Measurements from ENCODE around the gene RTTN.

GRCh38 chr18:70249118-70249517, 43.6 kb upstream of the RTTN start:
- TF ChIP-seq REST (IDR thresholded peaks at IDR 0.05; ENCODE audit: insufficient read depth in 1 of 2, low read depth in 2 of 2, low read length in 1 of 2) (no peak), CTCF (IDR thresholded peaks at IDR 0.05) (no peak), POLR2AphosphoS5 (IDR thresholded peaks at IDR 0.05; ENCODE audit: low read depth, low read length) (no peak)
